Epithelial cell of esophagus (primary cell): Measurements from ENCODE around the gene ENPP1.

Experiments
- DNase-seq: peaks from one replicate; pipeline ENCODE4 v3.0.0; 2010; ENCODE audit warnings: low read depth
- H3K4me3 ChIP-seq: 2 replicates; pipeline ENCODE4 v1.5.1; 2011; ENCODE audit warnings: mild to moderate bottlenecking, low read length, control low read depth
- TF ChIP-seq, protein P1 (sequence below): IDR thresholded peaks from 2 replicates; pipeline ENCODE4 v1.5.1; 2011; ENCODE audit warnings: low read depth, mild to moderate bottlenecking, low read length, control low read depth, inconsistent platforms; ENCODE audit not compliant: insufficient read depth; ENCODE audit errors: missing control alignments

The ENPP1 gene

DNA sequence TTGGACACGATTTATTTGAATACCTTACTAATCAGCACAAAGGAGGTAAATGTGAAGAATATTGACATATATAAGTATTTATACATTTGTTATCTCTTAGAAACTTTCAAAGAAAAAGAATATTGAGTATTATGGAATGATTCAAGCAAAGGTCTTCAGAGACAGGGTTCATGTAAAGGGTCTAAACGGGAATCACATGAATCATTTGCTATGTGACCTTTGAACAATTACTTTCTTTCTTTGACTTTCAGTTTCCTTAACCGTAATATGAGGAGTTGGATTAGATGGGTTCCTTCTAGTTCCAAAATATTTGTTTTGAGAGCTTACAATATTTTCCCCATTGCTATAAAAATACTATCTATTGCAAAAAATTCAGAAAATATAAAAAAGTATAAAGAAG is 14.3 kb downstream of the ENPP1 start:
- TF ChIP-seq, protein P1, sequence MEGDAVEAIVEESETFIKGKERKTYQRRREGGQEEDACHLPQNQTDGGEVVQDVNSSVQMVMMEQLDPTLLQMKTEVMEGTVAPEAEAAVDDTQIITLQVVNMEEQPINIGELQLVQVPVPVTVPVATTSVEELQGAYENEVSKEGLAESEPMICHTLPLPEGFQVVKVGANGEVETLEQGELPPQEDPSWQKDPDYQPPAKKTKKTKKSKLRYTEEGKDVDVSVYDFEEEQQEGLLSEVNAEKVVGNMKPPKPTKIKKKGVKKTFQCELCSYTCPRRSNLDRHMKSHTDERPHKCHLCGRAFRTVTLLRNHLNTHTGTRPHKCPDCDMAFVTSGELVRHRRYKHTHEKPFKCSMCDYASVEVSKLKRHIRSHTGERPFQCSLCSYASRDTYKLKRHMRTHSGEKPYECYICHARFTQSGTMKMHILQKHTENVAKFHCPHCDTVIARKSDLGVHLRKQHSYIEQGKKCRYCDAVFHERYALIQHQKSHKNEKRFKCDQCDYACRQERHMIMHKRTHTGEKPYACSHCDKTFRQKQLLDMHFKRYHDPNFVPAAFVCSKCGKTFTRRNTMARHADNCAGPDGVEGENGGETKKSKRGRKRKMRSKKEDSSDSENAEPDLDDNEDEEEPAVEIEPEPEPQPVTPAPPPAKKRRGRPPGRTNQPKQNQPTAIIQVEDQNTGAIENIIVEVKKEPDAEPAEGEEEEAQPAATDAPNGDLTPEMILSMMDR, result no peak
- DNase-seq, result no peak
- no peak overlapping the region for H3K4me3 ChIP-seq

DNA sequence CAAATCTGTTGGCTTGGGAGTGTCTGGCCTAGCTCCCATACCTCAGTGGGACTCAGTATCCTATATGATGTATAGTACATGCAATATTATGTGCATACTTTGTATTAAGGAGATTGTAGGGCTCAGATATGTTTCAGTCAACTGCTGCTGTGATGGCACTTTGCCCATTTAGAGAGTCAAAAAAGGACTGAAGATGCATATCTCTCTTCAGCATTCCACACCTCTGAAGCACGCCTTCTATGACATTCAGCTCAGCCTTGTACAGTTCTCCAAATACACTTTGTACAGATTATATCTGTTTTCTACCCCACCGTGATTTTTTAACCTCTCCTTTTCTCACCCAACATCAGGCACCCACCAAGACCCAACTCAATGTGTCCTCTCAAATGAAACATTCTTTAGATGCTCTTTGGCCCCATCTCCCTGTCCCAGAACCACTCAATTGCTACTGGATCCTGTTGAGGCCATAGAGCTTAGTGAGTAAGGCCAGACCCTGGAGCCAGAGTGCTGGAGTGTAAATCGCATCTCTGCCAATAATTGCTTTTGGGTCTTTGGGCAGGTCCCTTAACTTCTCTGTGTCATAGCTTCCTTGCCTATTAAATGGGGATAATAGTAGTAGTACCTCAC is 15.6 kb downstream of the ENPP1 start:
- TF ChIP-seq, protein P1, result no peak
- no peak overlapping the region for H3K4me3 ChIP-seq
- no peak for DNase-seq

DNA sequence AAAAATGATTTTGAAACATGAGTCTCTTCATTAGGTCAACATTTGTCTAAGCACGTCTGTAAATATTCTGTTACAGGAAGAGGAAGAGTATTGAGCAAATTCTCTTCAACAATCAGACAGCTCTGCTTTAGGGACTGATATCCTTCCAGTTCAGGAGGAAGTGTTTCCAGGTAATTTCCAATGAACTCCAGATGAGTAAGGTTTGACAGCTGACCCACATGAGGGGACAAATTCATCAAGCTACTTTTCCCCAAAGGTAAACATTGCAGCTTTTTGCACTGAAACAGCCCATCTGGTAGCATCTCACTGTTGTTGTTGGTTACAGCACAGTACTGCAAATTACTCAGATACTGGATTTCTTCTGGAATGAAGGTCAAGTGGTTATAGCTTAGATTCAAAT is 18.1 kb downstream of the ENPP1 start:
- TF ChIP-seq, protein P1, result no peak
- no peak overlapping the region for H3K4me3 ChIP-seq
- no peak for DNase-seq

DNA sequence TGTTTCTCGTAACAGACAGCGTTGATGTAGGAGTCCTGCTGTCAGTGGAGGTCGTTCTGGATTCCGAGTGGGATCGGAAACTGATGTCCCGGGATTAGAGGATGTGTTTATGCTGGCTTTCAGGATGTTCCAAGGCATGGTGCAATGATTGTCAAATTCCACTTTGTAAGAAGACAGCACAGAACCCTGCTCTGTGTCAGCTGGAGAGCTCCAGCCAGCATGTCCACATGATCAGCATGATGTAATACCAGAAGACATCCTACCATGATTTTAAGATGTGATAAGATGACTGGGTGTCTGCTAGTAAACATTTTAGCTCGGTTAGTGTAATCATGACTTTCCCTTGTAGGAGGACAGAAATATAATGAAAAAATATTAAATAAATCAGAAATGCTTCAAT is 20.3 kb downstream of the ENPP1 start:
- no peak for DNase-seq
- H3K4me3 ChIP-seq, result no peak overlapping the region
- TF ChIP-seq, protein P1, result no peak

DNA sequence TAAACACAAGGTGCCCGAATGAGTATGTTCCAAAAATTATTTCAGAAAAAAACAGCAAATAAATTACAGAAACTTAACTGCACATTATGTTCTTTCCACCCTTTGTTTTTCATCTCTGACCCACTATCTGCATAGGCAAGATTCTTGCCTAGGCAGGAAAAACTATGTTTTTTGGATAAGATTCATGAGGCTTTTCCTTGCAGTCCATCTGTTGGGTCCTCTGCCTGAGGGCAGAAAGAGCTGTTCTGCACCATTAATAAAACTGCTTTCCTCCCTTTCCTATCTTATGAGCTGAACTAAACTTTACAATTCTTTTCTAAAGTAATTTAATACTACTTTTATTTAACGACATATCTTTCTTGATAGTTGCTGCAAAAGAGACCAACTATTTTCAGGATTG is 21.1 kb downstream of the ENPP1 start:
- DNase-seq, result no peak
- TF ChIP-seq, protein P1, result no peak
- H3K4me3 ChIP-seq, result no peak overlapping the region

DNA sequence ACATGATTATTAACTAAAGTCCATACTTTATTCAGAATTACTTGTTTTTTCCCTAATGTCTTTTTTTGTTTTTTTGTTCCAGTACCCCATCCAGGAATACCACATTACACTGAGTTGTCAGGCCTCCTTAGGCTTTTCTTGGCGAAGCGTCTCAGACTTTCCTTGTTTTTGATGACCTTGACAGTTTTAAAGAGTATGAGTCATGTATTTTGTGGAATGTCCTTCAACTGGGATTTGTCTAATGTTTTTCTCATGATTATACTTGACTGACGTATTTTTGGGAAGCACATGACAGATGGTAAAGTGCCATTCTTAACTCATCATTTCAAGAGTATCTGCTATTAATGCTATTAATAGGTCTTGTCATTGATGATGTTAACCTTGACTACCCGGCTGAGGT is 23.6 kb downstream of the ENPP1 start:
- no peak overlapping the region for H3K4me3 ChIP-seq
- TF ChIP-seq, protein P1, result no peak
- no peak for DNase-seq

DNA sequence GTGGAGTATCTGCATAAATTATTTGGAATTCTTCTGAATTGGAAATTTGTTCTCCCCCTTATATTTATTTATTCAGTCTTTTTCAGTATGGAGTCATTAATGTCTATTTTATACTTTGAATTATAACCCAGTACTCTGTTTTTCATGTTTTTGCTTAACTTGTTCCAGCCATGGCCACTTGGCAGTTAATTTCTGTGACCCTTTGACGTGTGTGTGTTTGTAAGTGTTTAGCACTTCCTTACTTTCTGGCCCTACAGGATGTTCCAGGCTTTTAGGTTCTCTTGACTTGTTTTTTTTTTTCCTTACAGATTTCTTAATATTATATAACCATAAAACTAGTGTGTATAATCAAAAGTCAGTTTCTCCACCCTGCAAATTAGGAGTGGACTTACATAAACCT is 24.1 kb downstream of the ENPP1 start:
- H3K4me3 ChIP-seq, result no peak overlapping the region
- TF ChIP-seq, protein P1, result no peak
- DNase-seq, result no peak
